Uterus (tissue), 2 donors: ENCODE results near the gene OR2T33.
"Not testable (repeated sequence)": the region's sequence is repeated elsewhere in the genome, so short reads cannot be mapped to it uniquely, and the experiment has no call there.

Experiments
- CTCF ChIP-seq, 4 experiments: fragments of 200-600 bp in 2 of 4; fragments of 450-650 bp in 2 of 4; sonication (generic) in 2 of 4; IDR thresholded peaks; one replicate each; pipeline ENCODE4 v1.5.1; 2016 to 2019; ENCODE audit warnings: antibody characterized with exemption in 4 of 4, mild to moderate bottlenecking in 2 of 4, moderate library complexity in 1 of 4
- POLR2A ChIP-seq, 2 donors: fragments of 450-650 bp; IDR thresholded peaks; one replicate each; pipeline ENCODE4 v1.6.1; 2016; ENCODE audit warnings: antibody characterized with exemption in 2 of 2, mild to moderate bottlenecking in 1 of 2, moderate library complexity in 1 of 2

DNA sequence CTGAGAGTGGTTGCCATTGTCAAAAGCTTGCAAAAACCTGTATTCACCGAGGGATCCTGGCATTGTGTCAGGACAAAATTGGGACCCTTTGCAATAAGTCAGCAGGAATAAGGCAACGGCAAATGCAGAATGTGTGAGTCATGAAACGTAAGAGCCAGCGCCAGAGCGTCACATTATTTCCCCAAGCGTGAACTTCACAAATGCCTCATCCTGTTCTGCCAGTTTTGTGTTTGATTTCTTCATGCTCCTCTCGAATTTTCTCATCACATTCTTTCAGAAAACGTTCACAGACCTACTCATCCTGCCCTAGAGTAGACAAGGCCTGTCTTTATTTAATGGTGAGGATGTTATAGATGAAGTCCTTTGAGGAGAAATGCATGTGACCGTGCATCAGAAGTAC, 27.9 kb upstream of the OR2T33 start:
- not testable (repeated sequence) for TF ChIP-seq CTCF, POLR2A (IDR thresholded peaks at IDR 0.05)
